ENCODE measurements around the gene DIRAS3.

DNA sequence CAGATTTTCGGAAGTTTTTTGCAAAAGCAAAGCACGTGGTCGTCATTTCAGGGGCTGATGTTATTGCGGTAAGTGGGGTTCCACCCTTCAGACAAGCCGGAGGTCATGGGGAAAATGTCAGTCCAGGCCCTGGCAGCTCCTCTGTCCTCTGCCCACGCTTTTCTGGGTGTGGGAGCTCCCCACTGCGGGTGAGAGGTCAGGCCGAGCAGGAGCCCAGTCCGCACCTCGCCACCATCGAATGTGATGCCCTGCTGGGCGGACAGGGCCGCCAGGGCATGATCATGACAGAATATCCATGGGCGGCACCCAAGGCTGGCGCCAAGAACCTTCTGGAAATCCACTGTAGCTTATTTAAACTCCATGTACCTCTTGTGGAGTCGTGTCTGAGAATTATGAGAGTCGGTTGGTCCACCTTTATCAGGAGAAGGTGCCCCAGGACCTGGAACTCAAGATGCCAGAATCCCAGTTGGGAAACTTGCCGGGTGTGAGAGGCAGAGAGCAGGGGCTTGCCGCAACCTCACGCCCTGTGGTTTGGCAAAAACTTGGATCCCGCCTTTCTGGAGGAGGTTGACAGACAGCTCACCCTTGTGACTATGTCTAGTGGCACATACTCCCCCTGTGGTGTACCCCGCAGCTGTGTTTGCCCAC, 6.9 kb downstream of the DIRAS3 start:
- TF ChIP-seq EP300 (IDR thresholded peaks at IDR 0.05; ENCODE audit: borderline replicate concordance in 1 of 2, low read depth in 1 of 2, low read length in 1 of 2), result no peak
- TF ChIP-seq, protein P1, sequence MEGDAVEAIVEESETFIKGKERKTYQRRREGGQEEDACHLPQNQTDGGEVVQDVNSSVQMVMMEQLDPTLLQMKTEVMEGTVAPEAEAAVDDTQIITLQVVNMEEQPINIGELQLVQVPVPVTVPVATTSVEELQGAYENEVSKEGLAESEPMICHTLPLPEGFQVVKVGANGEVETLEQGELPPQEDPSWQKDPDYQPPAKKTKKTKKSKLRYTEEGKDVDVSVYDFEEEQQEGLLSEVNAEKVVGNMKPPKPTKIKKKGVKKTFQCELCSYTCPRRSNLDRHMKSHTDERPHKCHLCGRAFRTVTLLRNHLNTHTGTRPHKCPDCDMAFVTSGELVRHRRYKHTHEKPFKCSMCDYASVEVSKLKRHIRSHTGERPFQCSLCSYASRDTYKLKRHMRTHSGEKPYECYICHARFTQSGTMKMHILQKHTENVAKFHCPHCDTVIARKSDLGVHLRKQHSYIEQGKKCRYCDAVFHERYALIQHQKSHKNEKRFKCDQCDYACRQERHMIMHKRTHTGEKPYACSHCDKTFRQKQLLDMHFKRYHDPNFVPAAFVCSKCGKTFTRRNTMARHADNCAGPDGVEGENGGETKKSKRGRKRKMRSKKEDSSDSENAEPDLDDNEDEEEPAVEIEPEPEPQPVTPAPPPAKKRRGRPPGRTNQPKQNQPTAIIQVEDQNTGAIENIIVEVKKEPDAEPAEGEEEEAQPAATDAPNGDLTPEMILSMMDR (IDR thresholded peaks at IDR 0.05), result no peak
- TF ChIP-seq, protein P2, sequence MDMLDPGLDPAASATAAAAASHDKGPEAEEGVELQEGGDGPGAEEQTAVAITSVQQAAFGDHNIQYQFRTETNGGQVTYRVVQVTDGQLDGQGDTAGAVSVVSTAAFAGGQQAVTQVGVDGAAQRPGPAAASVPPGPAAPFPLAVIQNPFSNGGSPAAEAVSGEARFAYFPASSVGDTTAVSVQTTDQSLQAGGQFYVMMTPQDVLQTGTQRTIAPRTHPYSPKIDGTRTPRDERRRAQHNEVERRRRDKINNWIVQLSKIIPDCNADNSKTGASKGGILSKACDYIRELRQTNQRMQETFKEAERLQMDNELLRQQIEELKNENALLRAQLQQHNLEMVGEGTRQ (IDR thresholded peaks at IDR 0.05; ENCODE audit: borderline replicate concordance, low read depth, low read length), result no peak
- TF ChIP-seq RAD21 (IDR thresholded peaks at IDR 0.05; ENCODE audit: low read length), result no peak
- TF ChIP-seq SIN3A (IDR thresholded peaks at IDR 0.05; ENCODE audit: borderline replicate concordance, low read depth, low read length), result no peak
